ENCODE results near the gene SIPA1L3. TPM values are rescaled to one million over a fixed set of nuclear protein-coding genes. Genes with fewer than 3 reads are reported as not detected.

SIPA1L3 gene
- polyA plus RNA-seq, 1 donor from 2014 or later = 2.8 TPM

- Histone ChIP-seq H3K27me3 (ENCODE audit: insufficient read depth, low read depth, low read length) (no peaks in the 10 kb centered on the region), H3K4me2 (ENCODE audit: low read length) (no peak overlapping the region), H4K20me1 (ENCODE audit: insufficient read depth) (no peaks in the 10 kb centered on the region), H3K4me3 (ENCODE audit: low read length) (no peak overlapping the region), H3K9ac (ENCODE audit: low read length) (no peak overlapping the region), H3K9me3 (ENCODE audit: low read length) (peaks cover 4% of the 10 kb centered on the region), H3F3A (ENCODE audit: insufficient read depth, low read length, poor library complexity, severe bottlenecking) (no peaks in the 10 kb centered on the region), H3K27ac (ENCODE audit: low read length) (no peak overlapping the region), H2AFZ (ENCODE audit: low read depth, low read length) (no peak overlapping the region), H3K79me2 (replicated peaks; ENCODE audit: insufficient read depth, low read length) (no peaks in the 10 kb centered on the region), H3K36me3 (ENCODE audit: insufficient read depth, low read length) (no peaks in the 10 kb centered on the region), H3K9me2 (ENCODE audit: insufficient read depth, low read length) (no peaks in the 10 kb centered on the region)
- TF ChIP-seq EZH2 (IDR thresholded peaks at IDR 0.05; ENCODE audit: borderline replicate concordance, insufficient read depth, low read length, poor library complexity, severe bottlenecking) = no peak
- TF ChIP-seq MXI1 (conservative IDR thresholded peaks at IDR 0.05; ENCODE audit: poor library complexity, severe bottlenecking) = no peak
- TF ChIP-seq TAF1 (IDR thresholded peaks at IDR 0.05; ENCODE audit: low read depth) = no peak
- TF ChIP-seq, protein P1, sequence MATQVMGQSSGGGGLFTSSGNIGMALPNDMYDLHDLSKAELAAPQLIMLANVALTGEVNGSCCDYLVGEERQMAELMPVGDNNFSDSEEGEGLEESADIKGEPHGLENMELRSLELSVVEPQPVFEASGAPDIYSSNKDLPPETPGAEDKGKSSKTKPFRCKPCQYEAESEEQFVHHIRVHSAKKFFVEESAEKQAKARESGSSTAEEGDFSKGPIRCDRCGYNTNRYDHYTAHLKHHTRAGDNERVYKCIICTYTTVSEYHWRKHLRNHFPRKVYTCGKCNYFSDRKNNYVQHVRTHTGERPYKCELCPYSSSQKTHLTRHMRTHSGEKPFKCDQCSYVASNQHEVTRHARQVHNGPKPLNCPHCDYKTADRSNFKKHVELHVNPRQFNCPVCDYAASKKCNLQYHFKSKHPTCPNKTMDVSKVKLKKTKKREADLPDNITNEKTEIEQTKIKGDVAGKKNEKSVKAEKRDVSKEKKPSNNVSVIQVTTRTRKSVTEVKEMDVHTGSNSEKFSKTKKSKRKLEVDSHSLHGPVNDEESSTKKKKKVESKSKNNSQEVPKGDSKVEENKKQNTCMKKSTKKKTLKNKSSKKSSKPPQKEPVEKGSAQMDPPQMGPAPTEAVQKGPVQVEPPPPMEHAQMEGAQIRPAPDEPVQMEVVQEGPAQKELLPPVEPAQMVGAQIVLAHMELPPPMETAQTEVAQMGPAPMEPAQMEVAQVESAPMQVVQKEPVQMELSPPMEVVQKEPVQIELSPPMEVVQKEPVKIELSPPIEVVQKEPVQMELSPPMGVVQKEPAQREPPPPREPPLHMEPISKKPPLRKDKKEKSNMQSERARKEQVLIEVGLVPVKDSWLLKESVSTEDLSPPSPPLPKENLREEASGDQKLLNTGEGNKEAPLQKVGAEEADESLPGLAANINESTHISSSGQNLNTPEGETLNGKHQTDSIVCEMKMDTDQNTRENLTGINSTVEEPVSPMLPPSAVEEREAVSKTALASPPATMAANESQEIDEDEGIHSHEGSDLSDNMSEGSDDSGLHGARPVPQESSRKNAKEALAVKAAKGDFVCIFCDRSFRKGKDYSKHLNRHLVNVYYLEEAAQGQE (IDR thresholded peaks at IDR 0.05; ENCODE audit: borderline replicate concordance) = no peak
- TF ChIP-seq POLR2AphosphoS5 (IDR thresholded peaks at IDR 0.05) = no peak
These were observed 257.5 kb downstream of the SIPA1L3 start for GRCh38 chr19:38164526-38164925.

GRCh38 chr19:38165335-38165734, 258.3 kb downstream of the SIPA1L3 start:
- no peak overlapping the region for H3K27ac ChIP-seq (ENCODE audit: low read length)
- no peak for TF ChIP-seq EZH2 (IDR thresholded peaks at IDR 0.05; ENCODE audit: borderline replicate concordance, insufficient read depth, low read length, poor library complexity, severe bottlenecking)
- TF ChIP-seq MXI1 (conservative IDR thresholded peaks at IDR 0.05; ENCODE audit: poor library complexity, severe bottlenecking) = no peak
- TF ChIP-seq, protein P2, sequence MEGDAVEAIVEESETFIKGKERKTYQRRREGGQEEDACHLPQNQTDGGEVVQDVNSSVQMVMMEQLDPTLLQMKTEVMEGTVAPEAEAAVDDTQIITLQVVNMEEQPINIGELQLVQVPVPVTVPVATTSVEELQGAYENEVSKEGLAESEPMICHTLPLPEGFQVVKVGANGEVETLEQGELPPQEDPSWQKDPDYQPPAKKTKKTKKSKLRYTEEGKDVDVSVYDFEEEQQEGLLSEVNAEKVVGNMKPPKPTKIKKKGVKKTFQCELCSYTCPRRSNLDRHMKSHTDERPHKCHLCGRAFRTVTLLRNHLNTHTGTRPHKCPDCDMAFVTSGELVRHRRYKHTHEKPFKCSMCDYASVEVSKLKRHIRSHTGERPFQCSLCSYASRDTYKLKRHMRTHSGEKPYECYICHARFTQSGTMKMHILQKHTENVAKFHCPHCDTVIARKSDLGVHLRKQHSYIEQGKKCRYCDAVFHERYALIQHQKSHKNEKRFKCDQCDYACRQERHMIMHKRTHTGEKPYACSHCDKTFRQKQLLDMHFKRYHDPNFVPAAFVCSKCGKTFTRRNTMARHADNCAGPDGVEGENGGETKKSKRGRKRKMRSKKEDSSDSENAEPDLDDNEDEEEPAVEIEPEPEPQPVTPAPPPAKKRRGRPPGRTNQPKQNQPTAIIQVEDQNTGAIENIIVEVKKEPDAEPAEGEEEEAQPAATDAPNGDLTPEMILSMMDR (IDR thresholded peaks at IDR 0.05; ENCODE audit: poor library complexity, severe bottlenecking) = no peak
- no peak for TF ChIP-seq POLR2AphosphoS5 (IDR thresholded peaks at IDR 0.05)
- no peak for TF ChIP-seq RAD21 (conservative IDR thresholded peaks at IDR 0.05)
- no peak for TF ChIP-seq SMC3 (conservative IDR thresholded peaks at IDR 0.05; ENCODE audit: poor library complexity)
- no peak for TF ChIP-seq EP300 (conservative IDR thresholded peaks at IDR 0.05; ENCODE audit: poor library complexity, severe bottlenecking)
- H3K9ac ChIP-seq (ENCODE audit: low read length) = no peak overlapping the region
- no peaks in the 10 kb centered on the region for H3F3A ChIP-seq (ENCODE audit: insufficient read depth, low read length, poor library complexity, severe bottlenecking)
- H3K9me2 ChIP-seq (ENCODE audit: insufficient read depth, low read length) = no peaks in the 10 kb centered on the region
- no peak overlapping the region for H3K4me3 ChIP-seq (ENCODE audit: low read length)
- H3K36me3 ChIP-seq (ENCODE audit: insufficient read depth, low read length) = no peaks in the 10 kb centered on the region
- H3K4me2 ChIP-seq (ENCODE audit: low read length) = no peak overlapping the region
- no peak overlapping the region for H2AFZ ChIP-seq (ENCODE audit: low read depth, low read length)
- H3K27me3 ChIP-seq (ENCODE audit: insufficient read depth, low read depth, low read length) = no peaks in the 10 kb centered on the region
- no peaks in the 10 kb centered on the region for H3K79me2 ChIP-seq (replicated peaks; ENCODE audit: insufficient read depth, low read length)
- H3K9me3 ChIP-seq (ENCODE audit: low read length) = peaks cover 4% of the 10 kb centered on the region
- no peaks in the 10 kb centered on the region for H4K20me1 ChIP-seq (ENCODE audit: insufficient read depth)

Measured in neural cell (in vitro differentiated cells).